ENCODE results near the gene OGFRL1.
A peak's percentile ranks its signal among the peaks of the same experiment; 100 is the strongest.

- TF ChIP-seq ZFP30 (CRISPR knock-in tag; IDR thresholded peaks at IDR 0.05) (no peak), BACH2 (CRISPR knock-in tag; IDR thresholded peaks at IDR 0.05; ENCODE audit: borderline replicate concordance) (no peak), PPARA (CRISPR knock-in tag; IDR thresholded peaks at IDR 0.05; ENCODE audit: borderline replicate concordance) (no peak), ISL1 (CRISPR knock-in tag; IDR thresholded peaks at IDR 0.05) (no peak), ZNF70 (CRISPR knock-in tag; IDR thresholded peaks at IDR 0.05) (no peak), CREB5 (CRISPR knock-in tag; IDR thresholded peaks at IDR 0.05; ENCODE audit: low read depth) (no peak), POU6F1 (CRISPR knock-in tag; IDR thresholded peaks at IDR 0.05; ENCODE audit: borderline replicate concordance, low read depth) (no peak), ESRRG (CRISPR knock-in tag; IDR thresholded peaks at IDR 0.05) (no peak), ARNTL (CRISPR knock-in tag; IDR thresholded peaks at IDR 0.05; ENCODE audit: borderline replicate concordance, low read depth) (no peak)
- TF ChIP-seq, protein P1, sequence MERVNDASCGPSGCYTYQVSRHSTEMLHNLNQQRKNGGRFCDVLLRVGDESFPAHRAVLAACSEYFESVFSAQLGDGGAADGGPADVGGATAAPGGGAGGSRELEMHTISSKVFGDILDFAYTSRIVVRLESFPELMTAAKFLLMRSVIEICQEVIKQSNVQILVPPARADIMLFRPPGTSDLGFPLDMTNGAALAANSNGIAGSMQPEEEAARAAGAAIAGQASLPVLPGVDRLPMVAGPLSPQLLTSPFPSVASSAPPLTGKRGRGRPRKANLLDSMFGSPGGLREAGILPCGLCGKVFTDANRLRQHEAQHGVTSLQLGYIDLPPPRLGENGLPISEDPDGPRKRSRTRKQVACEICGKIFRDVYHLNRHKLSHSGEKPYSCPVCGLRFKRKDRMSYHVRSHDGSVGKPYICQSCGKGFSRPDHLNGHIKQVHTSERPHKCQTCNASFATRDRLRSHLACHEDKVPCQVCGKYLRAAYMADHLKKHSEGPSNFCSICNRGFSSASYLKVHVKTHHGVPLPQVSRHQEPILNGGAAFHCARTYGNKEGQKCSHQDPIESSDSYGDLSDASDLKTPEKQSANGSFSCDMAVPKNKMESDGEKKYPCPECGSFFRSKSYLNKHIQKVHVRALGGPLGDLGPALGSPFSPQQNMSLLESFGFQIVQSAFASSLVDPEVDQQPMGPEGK (CRISPR knock-in tag; IDR thresholded peaks at IDR 0.05; ENCODE audit: borderline replicate concordance): peak; percentile 60; the same call in 1 of the 2 replicates
Measured at GRCh38 chr6:71288228-71289038, at the start of gene OGFRL1.

All from SK-N-SH treated with all-trans-retinoic acid at 6 μM for 48 hours (cell line).